T47D (cell line): ENCODE data around the gene AXIN1.
A peak's percentile ranks its signal among the peaks of the same experiment; 100 is the strongest.

Experiments
- DNase-seq, 2 experiments: peaks; one replicate each; pipeline versions ENCODE4 v3.0.0 to v3.0.0-alpha.2; 2011 to 2012; ENCODE audit warnings: low read depth in 1 of 2, low spot score in 1 of 2
- JUND ChIP-seq: IDR thresholded peaks from 2 replicates; pipeline ENCODE4 v1.6.1; 2012; ENCODE audit warnings: low read depth
- in situ Hi-C: cut with HindIII; loops from 2 replicates; pipeline ENCODE4 v1.10.0; 2016; ENCODE audit warnings: low sequenced_read_pairs, low pct_unique_long_range_greater_than_20kb

Gene AXIN1

DNA sequence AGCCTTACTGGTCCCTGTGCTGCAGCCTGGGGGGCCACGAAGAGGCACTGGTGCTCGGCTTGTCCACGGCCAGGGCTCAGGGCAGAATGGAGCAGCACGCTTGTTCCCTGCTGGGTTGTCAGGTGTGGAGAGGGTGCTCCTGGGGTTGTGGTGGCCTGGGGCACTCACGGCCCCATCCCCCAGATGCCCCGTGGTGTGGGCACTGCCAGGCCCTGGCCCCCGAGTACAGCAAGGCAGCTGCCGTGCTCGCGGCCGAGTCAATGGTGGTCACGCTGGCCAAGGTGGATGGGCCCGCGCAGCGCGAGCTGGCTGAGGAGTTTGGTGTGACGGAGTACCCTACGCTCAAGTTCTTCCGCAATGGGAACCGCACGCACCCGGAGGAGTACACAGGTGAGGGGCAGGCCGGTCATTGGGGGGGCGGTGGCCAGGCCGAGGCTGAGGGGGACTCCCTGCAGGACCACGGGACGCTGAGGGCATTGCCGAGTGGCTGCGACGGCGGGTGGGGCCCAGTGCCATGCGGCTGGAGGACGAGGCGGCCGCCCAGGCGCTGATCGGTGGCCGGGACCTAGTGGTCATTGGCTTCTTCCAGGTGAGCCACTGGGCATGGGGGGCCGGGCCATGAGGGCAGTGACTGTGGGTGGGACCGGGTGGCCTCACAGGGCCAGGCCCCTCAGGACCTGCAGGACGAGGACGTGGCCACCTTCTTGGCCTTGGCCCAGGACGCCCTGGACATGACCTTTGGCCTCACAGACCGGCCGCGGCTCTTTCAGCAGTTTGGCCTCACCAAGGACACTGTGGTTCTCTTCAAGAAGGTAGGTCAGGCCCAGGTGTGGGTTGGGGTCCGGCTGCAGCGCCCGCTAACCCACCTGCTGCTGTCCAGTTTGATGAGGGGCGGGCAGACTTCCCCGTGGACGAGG is 68.1 kb downstream of the AXIN1 start:
- no peak for TF ChIP-seq JUND
- no peak for DNase-seq
- in situ Hi-C loops: no loop called here

DNA sequence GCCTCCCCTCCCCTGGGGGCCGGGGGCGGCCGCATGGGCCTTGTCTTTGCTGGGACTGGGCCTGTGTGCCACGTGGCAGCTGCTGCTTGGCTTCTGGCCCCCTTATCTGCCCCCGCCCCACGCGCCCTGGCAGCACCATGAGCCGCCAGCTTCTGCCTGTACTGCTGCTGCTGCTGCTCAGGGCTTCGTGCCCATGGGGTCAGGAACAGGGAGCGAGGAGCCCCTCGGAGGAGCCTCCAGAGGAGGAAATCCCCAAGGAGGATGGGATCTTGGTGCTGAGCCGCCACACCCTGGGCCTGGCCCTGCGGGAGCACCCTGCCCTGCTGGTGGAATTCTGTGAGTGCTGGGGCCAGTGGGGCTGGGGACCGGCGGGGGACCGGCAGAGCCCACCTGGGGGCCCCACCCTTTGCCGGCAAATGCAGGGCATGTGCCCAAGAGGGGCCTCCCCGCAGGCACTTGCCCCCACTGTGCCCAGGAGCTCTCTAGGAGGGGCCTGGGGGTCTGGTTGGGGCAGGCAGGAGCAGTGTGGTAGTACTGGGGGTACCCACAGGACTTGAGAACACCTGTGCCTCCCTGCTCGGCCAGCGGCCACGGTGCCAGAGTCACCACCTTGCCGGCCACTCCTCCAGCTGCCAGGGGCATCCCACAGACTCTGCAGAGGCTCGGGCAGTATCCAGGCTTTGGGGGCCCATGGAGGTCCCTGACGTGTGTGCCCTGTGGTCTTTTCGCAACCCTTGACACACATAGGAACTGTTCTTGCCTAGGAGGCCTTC is 69.3 kb downstream of the AXIN1 start, which contains the start of gene PDIA2:
Gene PDIA2, plus strand, starts transcription at position 132 of the 773 bp plus-strand sequence. Its CDS starts 6 bp downstream, at position 138.
- in situ Hi-C loops: no loop called here
- no peak for TF ChIP-seq JUND
- no peak for DNase-seq

DNA sequence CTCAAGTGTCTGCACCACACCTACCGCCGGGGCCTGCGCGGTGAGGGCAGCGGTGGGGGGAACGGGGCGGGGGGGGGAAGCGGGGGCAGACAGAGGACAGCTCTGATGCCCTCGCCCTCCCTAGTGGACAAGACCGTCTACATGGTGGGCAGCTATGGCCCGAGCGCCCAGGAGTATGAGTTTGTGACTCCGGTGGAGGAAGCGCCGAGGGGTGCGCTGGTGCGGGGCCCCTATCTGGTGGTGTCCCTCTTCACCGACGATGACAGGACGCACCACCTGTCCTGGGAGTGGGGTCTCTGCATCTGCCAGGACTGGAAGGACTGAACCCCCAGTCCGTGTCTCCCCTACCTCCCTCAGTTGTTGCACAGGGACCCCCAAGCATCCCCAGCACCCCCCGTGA is 70.0 kb downstream of the AXIN1 start:
- no peak for DNase-seq
- in situ Hi-C loops: no loop called here
- TF ChIP-seq JUND: no peak

DNA sequence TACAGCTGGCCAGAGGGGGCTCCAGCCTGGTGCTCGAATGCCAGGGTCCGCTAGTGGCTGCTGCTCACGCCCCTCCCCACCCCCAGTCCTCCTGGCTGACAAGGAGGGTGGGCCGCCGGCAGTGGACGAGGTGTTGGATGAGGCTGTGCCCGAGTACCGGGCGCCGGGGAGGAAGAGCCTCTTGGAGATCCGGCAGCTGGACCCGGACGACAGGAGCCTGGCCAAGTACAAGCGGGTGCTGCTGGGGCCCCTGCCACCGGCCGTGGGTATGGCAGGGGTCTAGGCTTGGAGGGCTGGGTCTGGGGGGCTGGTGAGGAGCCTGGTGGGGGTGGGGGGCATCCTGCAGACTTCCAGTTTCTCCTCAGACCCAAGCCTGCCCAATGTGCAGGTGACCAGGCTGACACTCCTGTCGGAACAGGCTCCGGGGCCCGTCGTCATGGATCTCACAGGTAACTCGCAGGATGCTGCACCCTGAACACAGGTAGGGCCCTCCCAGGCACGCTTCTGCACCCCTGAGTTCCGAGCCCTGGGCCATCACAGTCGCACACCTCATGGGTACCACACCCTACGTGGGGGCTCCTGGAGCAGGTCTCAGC is 70.8 kb downstream of the AXIN1 start:
- no peak for TF ChIP-seq JUND
- no peak for DNase-seq
- in situ Hi-C loops: no loop called here

DNA sequence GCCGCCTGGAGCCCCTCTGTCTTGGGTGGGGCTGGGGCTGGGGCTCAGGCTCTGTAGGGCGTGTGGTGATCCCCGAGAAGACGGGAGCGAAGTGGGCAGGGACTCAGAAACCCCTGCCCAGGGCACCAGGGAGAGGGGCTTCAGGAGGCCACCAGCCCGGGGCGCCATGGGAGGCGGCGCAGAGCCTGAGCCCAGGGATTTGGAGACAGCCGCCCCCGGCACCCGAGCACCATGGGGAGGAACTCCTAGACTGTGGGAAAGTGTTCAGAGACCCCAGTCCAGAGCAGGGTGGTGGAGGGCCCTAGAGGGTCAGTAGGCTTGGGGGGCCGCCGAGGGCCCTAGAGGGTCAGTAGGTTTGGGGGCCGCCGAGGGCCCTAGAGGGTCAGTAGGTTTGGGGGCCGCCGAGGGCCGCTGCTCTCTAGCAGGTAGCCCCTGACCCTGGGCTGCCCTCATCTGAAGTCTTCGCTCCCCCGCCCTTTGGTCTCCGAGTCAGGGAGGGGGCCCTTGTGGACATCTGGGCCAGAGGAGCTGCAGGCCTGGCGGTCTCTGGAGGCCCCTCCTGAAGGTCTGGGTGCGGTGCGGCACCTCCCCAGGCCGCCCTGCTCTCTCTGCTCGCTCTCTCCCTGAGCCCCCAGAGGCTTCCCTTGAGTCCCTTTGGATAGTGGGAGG is 71.4 kb downstream of the AXIN1 start:
- no peak for TF ChIP-seq JUND
- in situ Hi-C loops: no loop called here
- no peak for DNase-seq

DNA sequence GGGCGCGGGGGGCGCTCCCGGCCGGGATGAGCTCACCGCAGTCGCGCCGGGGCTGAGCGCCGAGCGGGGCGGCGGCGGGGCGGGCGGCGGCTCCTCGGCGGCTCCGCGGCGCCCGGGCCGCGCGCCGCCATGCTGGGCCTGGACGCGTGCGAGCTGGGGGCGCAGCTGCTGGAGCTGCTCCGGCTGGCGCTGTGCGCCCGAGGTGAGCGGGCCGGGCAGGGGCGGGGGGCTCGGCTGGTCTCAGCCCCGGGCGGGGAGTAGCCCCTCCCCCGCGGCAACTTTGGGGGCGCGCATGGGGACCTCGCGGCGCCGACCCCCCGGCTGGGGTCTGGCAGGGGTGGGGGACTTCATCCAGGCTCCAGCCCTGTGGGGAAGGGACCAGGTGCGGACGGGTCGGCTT is 72.0 kb downstream of the AXIN1 start, which contains the start of gene ARHGDIG:
Gene ARHGDIG, plus strand, starts transcription at position 40 of the 400 bp plus-strand sequence. Its CDS starts 90 bp downstream, at position 130.
- DNase-seq: no peak
- no peak for TF ChIP-seq JUND
- in situ Hi-C loops: no loop called here

DNA sequence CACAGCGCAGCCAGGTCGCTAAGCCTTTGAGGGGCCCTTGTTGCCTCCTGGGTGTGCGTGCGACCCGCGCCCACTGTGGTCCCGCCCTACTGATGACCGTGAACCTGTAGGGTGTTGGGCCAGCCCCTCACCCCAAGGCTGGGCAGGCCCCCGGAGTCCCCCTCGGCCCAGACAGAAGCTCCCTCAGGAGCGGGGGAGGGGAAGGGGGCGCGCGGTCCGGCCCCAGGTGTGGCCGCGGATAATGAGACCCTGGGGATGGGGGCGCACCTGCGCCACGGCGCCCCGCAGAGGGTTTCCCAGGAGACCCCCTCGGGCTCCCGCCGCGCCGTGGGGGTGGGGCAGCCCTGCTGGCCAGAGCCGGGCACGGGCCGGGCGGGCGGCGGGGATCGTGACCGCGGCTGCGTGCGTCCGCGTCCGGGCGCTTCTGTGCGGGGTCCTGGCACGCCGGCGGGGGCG is 72.5 kb downstream of the AXIN1 start:
- no peak for TF ChIP-seq JUND
- no peak for DNase-seq
- in situ Hi-C loops: no loop called here

DNA sequence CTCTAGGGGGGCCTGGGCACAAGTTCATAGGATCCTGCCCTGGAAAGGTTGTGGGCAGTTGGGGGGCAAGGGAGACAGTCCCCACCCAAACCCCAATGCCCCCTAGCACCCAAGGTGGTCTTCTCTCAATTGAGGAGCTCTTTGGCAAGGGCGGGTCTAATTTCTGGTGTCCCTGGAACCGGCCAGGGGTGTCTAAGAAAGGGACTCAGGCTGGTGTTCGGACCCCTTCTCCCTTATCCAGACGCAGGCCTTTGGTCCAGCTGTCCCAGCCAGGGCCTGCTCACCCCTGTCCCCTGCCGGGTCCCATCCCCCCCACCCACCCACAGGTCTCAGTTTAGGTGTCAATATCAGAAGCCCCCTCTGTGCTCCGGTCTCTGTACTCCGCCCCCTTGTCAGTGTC is 73.0 kb downstream of the AXIN1 start:
- in situ Hi-C loops: no loop called here
- no peak for TF ChIP-seq JUND
- DNase-seq: no peak

DNA sequence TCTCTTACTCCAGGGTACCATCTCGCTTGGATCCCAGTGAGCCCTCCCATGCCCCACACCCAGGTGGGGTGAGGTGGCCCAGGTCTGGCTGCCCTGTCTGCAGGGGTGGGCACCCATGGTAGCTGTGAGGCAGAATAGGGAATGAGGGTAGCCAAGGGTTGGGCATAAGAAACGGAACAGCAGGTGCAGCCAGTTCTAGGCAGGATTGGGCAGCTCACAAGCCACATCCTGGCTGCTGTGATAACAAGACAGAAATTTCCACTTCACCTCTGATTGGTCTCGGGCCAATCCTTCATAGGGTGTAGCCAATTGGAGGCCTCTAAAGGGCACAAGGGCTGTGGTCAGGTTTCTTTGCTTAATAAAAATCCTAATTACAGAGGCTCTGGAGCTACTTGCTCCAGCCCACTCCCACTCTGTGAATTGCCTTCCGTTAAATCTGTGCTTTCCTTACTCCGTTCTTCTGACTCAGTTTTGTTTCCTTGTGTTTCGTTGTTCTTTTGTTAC is 73.6 kb downstream of the AXIN1 start:
- no peak for TF ChIP-seq JUND
- in situ Hi-C loops: no loop called here
- peak in 1 of 2 experiments; percentile 70 for DNase-seq

DNA sequence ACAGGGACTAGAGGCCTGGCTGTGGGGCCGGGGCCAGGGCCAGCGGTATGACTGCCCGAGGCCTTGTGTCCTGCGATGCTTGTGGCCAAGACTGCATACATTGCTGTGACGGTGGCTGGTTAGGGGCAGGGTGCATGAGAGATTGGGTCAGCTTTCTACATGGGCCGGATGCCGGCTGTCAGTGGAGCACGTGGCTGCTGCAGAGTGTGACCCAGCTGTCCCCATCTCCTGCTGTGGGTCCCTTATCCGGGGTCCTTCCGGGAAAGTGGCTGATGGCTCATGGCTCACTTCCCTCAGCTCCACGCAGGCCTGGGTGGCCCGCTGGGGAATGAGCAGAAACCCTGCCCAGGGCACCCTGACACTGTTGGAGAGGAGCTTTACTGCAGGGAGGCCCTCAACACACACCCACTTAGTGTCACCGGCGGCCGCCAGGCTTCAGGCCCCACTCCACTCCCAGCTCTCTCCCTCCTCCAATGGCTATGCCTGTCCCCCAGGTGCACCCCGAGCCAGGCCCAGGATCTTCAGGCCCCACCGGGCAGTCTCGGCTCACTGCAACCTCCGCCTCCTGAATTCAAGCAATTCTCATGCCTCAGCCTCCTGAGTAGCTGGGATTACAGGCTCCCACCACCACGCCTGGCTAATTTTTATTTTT is 76.0 kb downstream of the AXIN1 start:
- in situ Hi-C loops: no loop called here
- TF ChIP-seq JUND: no peak

DNA sequence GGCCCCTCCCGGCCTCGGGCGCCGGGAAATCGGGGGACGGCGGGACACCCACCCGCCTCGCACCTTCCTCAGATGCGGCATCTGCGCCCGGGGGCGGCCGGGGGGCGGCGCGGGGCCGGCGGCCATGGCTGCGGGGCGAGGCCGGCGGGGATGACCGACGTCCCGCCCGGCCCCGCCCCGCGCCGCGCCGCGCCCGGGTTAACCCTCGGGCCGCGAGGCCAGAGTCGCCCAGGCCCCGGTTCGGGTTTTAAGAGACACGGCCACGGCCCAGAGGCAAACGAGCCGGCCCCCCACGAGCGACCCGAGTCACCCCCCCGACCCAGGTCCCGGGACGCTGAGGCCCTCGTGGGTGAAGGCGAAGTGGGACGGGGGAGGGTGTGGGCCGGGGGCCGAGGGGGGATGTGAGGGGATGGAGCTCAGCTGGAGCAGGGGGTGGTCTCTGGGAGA is 76.7 kb downstream of the AXIN1 start, which contains the start of gene RGS11:
Gene RGS11, minus strand, starts transcription at position 159 of the 447 bp plus-strand sequence. Its CDS starts 33 bp downstream, at position 126.
- in situ Hi-C loops: no loop called here
- no peak for TF ChIP-seq JUND
- DNase-seq: no peak

More for the DNA sequence above, 76.0 kb downstream of the AXIN1 start:
- DNase-seq: peak in 1 of 2 experiments; percentile 33
